Measurements from ENCODE around the gene ATMIN. TPM values are rescaled to one million over a fixed set of nuclear protein-coding genes. Genes with fewer than 3 reads are reported as not detected.

ATMIN gene
- total and polyA plus RNA-seq, 2 donors (not counting 1 experiment from before 2014, with no cell fraction given): 7.5 to 31.5 TPM

DNA sequence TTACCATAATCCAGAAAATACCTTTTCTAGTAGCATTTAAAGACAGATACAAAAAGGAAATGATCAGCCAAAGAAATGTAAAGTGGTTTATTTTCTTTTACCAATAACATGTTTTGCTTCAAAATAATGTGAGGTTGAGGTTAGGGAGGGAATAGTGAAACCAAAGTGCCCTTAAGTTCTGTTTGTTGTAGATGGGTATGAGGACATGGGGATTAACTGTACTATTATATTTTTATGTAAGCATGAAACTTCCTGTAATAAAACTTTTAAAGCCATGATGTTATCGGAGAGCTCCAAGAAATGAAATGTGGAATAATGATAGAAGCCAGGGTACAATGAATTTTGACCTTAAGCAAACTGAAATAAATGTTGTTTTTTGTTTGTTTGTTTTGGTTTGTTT, 31.5 kb downstream of the ATMIN start:
- no peak overlapping the region for H3K27ac ChIP-seq (ENCODE audit: low read length in 2 of 2)
- H3K79me2 ChIP-seq (ENCODE audit: control insufficient read depth, insufficient read depth, low read length): no peaks in the 10 kb centered on the region
- no peaks in the 10 kb centered on the region for H4K20me1 ChIP-seq (ENCODE audit: control insufficient read depth, insufficient read depth, low read length, poor library complexity, severe bottlenecking)
- WGBS (ENCODE audit: insufficient coverage): 83% methylated on average over 1 of the region's 1 CpG
- Mint-ChIP-seq H3K4me1 (no peaks in the 10 kb centered on the region), H3K27me3 (peaks cover 3% of the 10 kb centered on the region), H3K27ac (no peak overlapping the region), H3K4me3 (no peak overlapping the region), H3K9me3 (ENCODE audit: insufficient read depth) (no peaks in the 10 kb centered on the region)
- H2AFZ ChIP-seq (ENCODE audit: insufficient read depth, low read depth, low read length, poor library complexity, severe bottlenecking): no peak overlapping the region
- TF ChIP-seq EZH2 (IDR thresholded peaks at IDR 0.05; ENCODE audit: borderline replicate concordance, insufficient read depth, low read depth, low read length, poor library complexity, severe bottlenecking) (no peak), CTCF (IDR thresholded peaks at IDR 0.05) (no peak)
- H3K4me2 ChIP-seq (replicated peaks; ENCODE audit: low read depth, low read length, poor library complexity, severe bottlenecking): no peak overlapping the region
- ATAC-seq (ENCODE audit: low read depth): no peak
- DNase-seq: no peak
- H3K36me3 ChIP-seq (replicated peaks in 1 of 2; ENCODE audit: control extremely low read depth in 1 of 2, control insufficient read depth in 1 of 2, extremely low read depth in 1 of 2, insufficient read depth in 2 of 2, low read length in 1 of 2): no peaks in the 10 kb centered on the region
- ChIA-PET POLR2A (no interaction called here), CTCF (no interaction called here)
- intact Hi-C loops (cut with micrococcal nuclease): no loop called here
- no peaks in the 10 kb centered on the region for H3K4me1 ChIP-seq (ENCODE audit: control insufficient read depth in 2 of 2, insufficient read depth in 2 of 2, low read length in 2 of 2)
- H3K27me3 ChIP-seq (replicated peaks in 1 of 4; ENCODE audit: control extremely low read depth in 1 of 4, control insufficient read depth in 3 of 4, insufficient read depth in 4 of 4, low read length in 3 of 4): no peaks in the 10 kb centered on the region
- no peaks in the 10 kb centered on the region for H3K9me3 ChIP-seq (ENCODE audit: control extremely low read depth in 1 of 3, control insufficient read depth in 2 of 3, insufficient read depth in 1 of 3, low read length in 2 of 3)
- no peak overlapping the region for H3K9ac ChIP-seq (ENCODE audit: low read length)
- no peak overlapping the region for H3K4me3 ChIP-seq (ENCODE audit: control extremely low read depth in 1 of 5, extremely low read depth in 1 of 5, insufficient read depth in 1 of 5, low read depth in 2 of 5, low read length in 4 of 5)

- DNase-seq (no peak), ATAC-seq (ENCODE audit: low read depth) (no peak)
- Histone ChIP-seq H3K36me3 (replicated peaks in 1 of 2; ENCODE audit: control extremely low read depth in 1 of 2, control insufficient read depth in 1 of 2, extremely low read depth in 1 of 2, insufficient read depth in 2 of 2, low read length in 1 of 2) (no peaks in the 10 kb centered on the region), H3K4me3 (ENCODE audit: control extremely low read depth in 1 of 5, extremely low read depth in 1 of 5, insufficient read depth in 1 of 5, low read depth in 2 of 5, low read length in 4 of 5) (no peak overlapping the region), H3K27me3 (replicated peaks in 1 of 4; ENCODE audit: control extremely low read depth in 1 of 4, control insufficient read depth in 3 of 4, insufficient read depth in 4 of 4, low read length in 3 of 4) (no peaks in the 10 kb centered on the region), H3K9me3 (ENCODE audit: control extremely low read depth in 1 of 3, control insufficient read depth in 2 of 3, insufficient read depth in 1 of 3, low read length in 2 of 3) (no peaks in the 10 kb centered on the region), H3K27ac (ENCODE audit: low read length in 2 of 2) (no peak overlapping the region), H3K79me2 (ENCODE audit: control insufficient read depth, insufficient read depth, low read length) (no peaks in the 10 kb centered on the region), H4K20me1 (ENCODE audit: control insufficient read depth, insufficient read depth, low read length, poor library complexity, severe bottlenecking) (no peaks in the 10 kb centered on the region), H3K9ac (ENCODE audit: low read length) (no peak overlapping the region), H2AFZ (ENCODE audit: insufficient read depth, low read depth, low read length, poor library complexity, severe bottlenecking) (no peak overlapping the region), H3K4me1 (ENCODE audit: control insufficient read depth in 2 of 2, insufficient read depth in 2 of 2, low read length in 2 of 2) (no peaks in the 10 kb centered on the region), H3K4me2 (replicated peaks; ENCODE audit: low read depth, low read length, poor library complexity, severe bottlenecking) (no peak overlapping the region)
- TF ChIP-seq EZH2 (IDR thresholded peaks at IDR 0.05; ENCODE audit: borderline replicate concordance, insufficient read depth, low read depth, low read length, poor library complexity, severe bottlenecking) (no peak), CTCF (IDR thresholded peaks at IDR 0.05) (no peak)
- Mint-ChIP-seq H3K27me3 (peaks cover 3% of the 10 kb centered on the region), H3K9me3 (ENCODE audit: insufficient read depth) (no peaks in the 10 kb centered on the region), H3K4me3 (no peak overlapping the region), H3K4me1 (no peaks in the 10 kb centered on the region), H3K27ac (no peak overlapping the region)
- ChIA-PET POLR2A (no interaction called here), CTCF (no interaction called here)
- WGBS (ENCODE audit: insufficient coverage): 80% methylated on average over 4 of the region's 4 CpGs
- intact Hi-C loops (cut with micrococcal nuclease): no loop called here
Observed at GRCh38 chr16:81069063-81069462, 33.4 kb downstream of the ATMIN start.

Measured in B cell (primary cell).